ENCODE data around the gene ANKRD34A.

The ANKRD34A gene

GRCh38 chr1:145918144-145918991, 46.0 kb downstream of the ANKRD34A start, which contains the start of gene PEX11B:
Gene PEX11B, minus strand, starts transcription at chr1:145918717. Its CDS starts 29 bp downstream, at chr1:145918688.
- H3K4me1 ChIP-seq (ENCODE audit: control insufficient read depth, insufficient read depth, low read length) = peaks cover 3% of the 10 kb centered on the region; the same call in 1 of the 2 replicates
- CTCF ChIA-PET = interaction anchor here (1.0 to 1.4 kb wide), 4 partner anchors 9 to 94 kb away, joined by 3 to 6 read pairs (median 4); partner anchors contain the start of gene ITGA10
- peak within 1 kb of the TSS; percentile 76 for H3K4me3 ChIP-seq (ENCODE audit: low read depth, low read length)
- peaks cover 5 to 42% of the 10 kb centered on the region in 2 experiments; a peak in 2 of 3 replicates for H3K36me3 ChIP-seq (ENCODE audit: control insufficient read depth in 2 of 2, insufficient read depth in 1 of 2, low read length in 2 of 2)
- peak within 1 kb of the TSS; percentile 28; the same call in 1 of the 2 replicates for H3K27ac ChIP-seq (ENCODE audit: extremely low read depth, low read depth, low read length)
- H3K9me3 ChIP-seq (ENCODE audit: control insufficient read depth, insufficient read depth, low read depth, low read length) = no peaks in the 10 kb centered on the region
- POLR2A ChIA-PET = interaction anchor here (0.5 to 1.8 kb wide), 5 partner anchors 9 to 61 kb away, joined by 3 to 15 read pairs (median 4); partner anchors contain the start of genes LIX1L and RBM8A
- TF ChIP-seq ZNF239 (tag by site-specific recombination; IDR thresholded peaks at IDR 0.05) (0 out of 2 replicates have a peak, but pooled peaks have one; percentile 34), ZBTB17 (tag by site-specific recombination; IDR thresholded peaks at IDR 0.05) (0 out of 2 replicates have a peak, but pooled peaks have one; percentile 17), ZNF580 (tag by site-specific recombination; IDR thresholded peaks at IDR 0.05) (peak; percentile 32; the same call in 1 of the 2 replicates), BCL11A (tag by site-specific recombination; IDR thresholded peaks at IDR 0.05; ENCODE audit: low read depth) (0 out of 2 replicates have a peak, but pooled peaks have one; percentile 62), ZEB2 (tag by site-specific recombination; IDR thresholded peaks at IDR 0.05) (0 out of 2 replicates have a peak, but pooled peaks have one; percentile 33), ZNF335 (tag by site-specific recombination; conservative IDR thresholded peaks at IDR 0.05) (peak; percentile 73), ZBTB21 (tag by site-specific recombination; IDR thresholded peaks at IDR 0.05) (peak; percentile 66; the same call in 1 of the 2 replicates), ZNF561 (tag by site-specific recombination; IDR thresholded peaks at IDR 0.05; ENCODE audit: borderline replicate concordance) (peak; percentile 19; the same call in 1 of the 2 replicates), CTCF (tag by site-specific recombination; IDR thresholded peaks at IDR 0.05) (no peak), ZNF449 (tag by site-specific recombination; IDR thresholded peaks at IDR 0.05) (peak; percentile 35; the same call in 1 of the 2 replicates), ZBTB20 (tag by site-specific recombination; IDR thresholded peaks at IDR 0.05) (peak; percentile 97), ZBTB26 (tag by site-specific recombination; optimal IDR thresholded peaks at IDR 0.05) (peak; percentile 30), KLF1 (tag by site-specific recombination; IDR thresholded peaks at IDR 0.05) (peak; percentile 50; the same call in 1 of the 2 replicates), ZSCAN5A (tag by site-specific recombination; IDR thresholded peaks at IDR 0.05) (no peak), KLF10 (tag by site-specific recombination; IDR thresholded peaks at IDR 0.05) (peak; percentile 76), PATZ1 (tag by site-specific recombination; IDR thresholded peaks at IDR 0.05) (peak; percentile 70; the same call in 1 of the 2 replicates), ZNF18 (tag by site-specific recombination; IDR thresholded peaks at IDR 0.05) (no peak), REST (tag by site-specific recombination; IDR thresholded peaks at IDR 0.05) (no peak), ZFHX2 (tag by site-specific recombination; conservative IDR thresholded peaks at IDR 0.05) (peak; percentile 66), YY1 (tag by site-specific recombination; IDR thresholded peaks at IDR 0.05) (peak; percentile 64; the same call in 1 of the 2 replicates), WT1 (tag by site-specific recombination; IDR thresholded peaks at IDR 0.05) (no peak)
